ENCODE measurements around the gene TGFA. TPM values are rescaled to one million over a fixed set of nuclear protein-coding genes. Genes with fewer than 3 reads are reported as not detected.

Gene TGFA
- total RNA-seq, 3 donors from 2014 or later (not counting 1 experiment from before 2014, with no cell fraction given), result 5.0 to 13.3 (median 8.6) TPM

GRCh38 chr2:70463581-70463980 is 90.0 kb downstream of the TGFA start:
- no peak for TF ChIP-seq CTCF (IDR thresholded peaks at IDR 0.05)
- DNase-seq, result no peak

GRCh38 chr2:70461981-70462876 is 91.4 kb downstream of the TGFA start:
- 89% methylated on average over 14 of the region's 14 CpGs for WGBS (ENCODE audit: insufficient coverage)
- no peaks in the 10 kb centered on the region for H3K9me3 ChIP-seq (ENCODE audit: control insufficient read depth, insufficient read depth, low read length)
- no peaks in the 10 kb centered on the region for H3K9me3 Mint-ChIP-seq
- H3K4me1 ChIP-seq (ENCODE audit: control insufficient read depth, insufficient read depth, low read length), result no peaks in the 10 kb centered on the region
- no peaks in the 10 kb centered on the region for H3K36me3 ChIP-seq (ENCODE audit: control insufficient read depth, insufficient read depth, low read length)
- no peak for TF ChIP-seq CTCF (IDR thresholded peaks at IDR 0.05)
- H3K27me3 Mint-ChIP-seq (ENCODE audit: low read depth in 2 of 2), result no peaks in the 10 kb centered on the region
- intact Hi-C loops (cut with micrococcal nuclease), result no loop called here
- no peak overlapping the region for H3K4me3 Mint-ChIP-seq
- no peak overlapping the region for H3K27ac Mint-ChIP-seq
- DNase-seq (no peak), ATAC-seq (no peak)
- no peaks in the 10 kb centered on the region for H3K36me3 Mint-ChIP-seq
- no peaks in the 10 kb centered on the region for H3K27me3 ChIP-seq (ENCODE audit: control insufficient read depth, insufficient read depth, low read length)
- H3K4me3 ChIP-seq (ENCODE audit: low read length), result no peak overlapping the region
- H3K4me1 Mint-ChIP-seq, result peaks cover 0 to 7% of the 10 kb centered on the region in 2 donors
- H3K27ac ChIP-seq (ENCODE audit: low read length), result no peak overlapping the region

More at GRCh38 chr2:70463581-70463980, 90.0 kb downstream of the TGFA start:
- Mint-ChIP-seq H3K9me3 (no peaks in the 10 kb centered on the region), H3K4me3 (no peak overlapping the region), H3K36me3 (no peaks in the 10 kb centered on the region), H3K4me1 (peaks cover 9 to 15% of the 10 kb centered on the region in 2 donors), H3K27me3 (ENCODE audit: low read depth in 2 of 2) (no peaks in the 10 kb centered on the region), H3K27ac (no peak overlapping the region)
- no peak overlapping the region for H3K27ac ChIP-seq (ENCODE audit: low read length)
- H3K27me3 ChIP-seq (ENCODE audit: control insufficient read depth, insufficient read depth, low read length), result no peaks in the 10 kb centered on the region
- no peaks in the 10 kb centered on the region for H3K36me3 ChIP-seq (ENCODE audit: control insufficient read depth, insufficient read depth, low read length)
- intact Hi-C loops (cut with micrococcal nuclease), result no loop called here
- no peak overlapping the region for H3K4me3 ChIP-seq (ENCODE audit: low read length)
- peaks cover 6% of the 10 kb centered on the region for H3K4me1 ChIP-seq (ENCODE audit: control insufficient read depth, insufficient read depth, low read length)
- no peaks in the 10 kb centered on the region for H3K9me3 ChIP-seq (ENCODE audit: control insufficient read depth, insufficient read depth, low read length)
- 95% methylated on average over 3 of the region's 3 CpGs for WGBS (ENCODE audit: insufficient coverage)
- no peak for ATAC-seq

- Mint-ChIP-seq H3K4me3 (no peak overlapping the region), H3K9me3 (no peaks in the 10 kb centered on the region), H3K27me3 (ENCODE audit: low read depth in 2 of 2) (no peaks in the 10 kb centered on the region), H3K27ac (no peak overlapping the region), H3K36me3 (no peaks in the 10 kb centered on the region), H3K4me1 (peaks cover 0 to 4% of the 10 kb centered on the region in 2 donors)
- ATAC-seq (no peak), DNase-seq (no peak)
- no peak for TF ChIP-seq CTCF (IDR thresholded peaks at IDR 0.05)
- no peaks in the 10 kb centered on the region for H3K36me3 ChIP-seq (ENCODE audit: control insufficient read depth, insufficient read depth, low read length)
- 63% methylated on average over 4 of the region's 4 CpGs for WGBS (ENCODE audit: insufficient coverage)
- no peak overlapping the region for H3K27ac ChIP-seq (ENCODE audit: low read length)
- H3K4me3 ChIP-seq (ENCODE audit: low read length), result no peak overlapping the region
- H3K27me3 ChIP-seq (ENCODE audit: control insufficient read depth, insufficient read depth, low read length), result no peaks in the 10 kb centered on the region
- no peaks in the 10 kb centered on the region for H3K9me3 ChIP-seq (ENCODE audit: control insufficient read depth, insufficient read depth, low read length)
- intact Hi-C loops (cut with micrococcal nuclease), result no loop called here
- no peaks in the 10 kb centered on the region for H3K4me1 ChIP-seq (ENCODE audit: control insufficient read depth, insufficient read depth, low read length)
Measured at GRCh38 chr2:70461414-70461813, 92.2 kb downstream of the TGFA start.

Data from natural killer cell (primary cell).